Skin epidermis (tissue), 12 donors: ENCODE measurements around the gene HOXA6.

Source experiments
- H3K27ac ChIP-seq, 21 experiments: fragments of 200-600 bp; sonication (generic) in 11 of 21; one replicate each; pipeline ENCODE4 v1.5.0; 2020; ENCODE audit warnings: mild to moderate bottlenecking in 3 of 21, inconsistent platforms in 2 of 21, moderate library complexity in 2 of 21
- H3K4me3 ChIP-seq, 7 experiments: fragments of 200-600 bp; sonication (generic) in 2 of 7; one replicate each; pipeline ENCODE4 v1.5.0; 2020; ENCODE audit warnings: inconsistent platforms in 2 of 7, mild to moderate bottlenecking in 2 of 7, moderate library complexity in 1 of 7

HOXA6 gene

DNA sequence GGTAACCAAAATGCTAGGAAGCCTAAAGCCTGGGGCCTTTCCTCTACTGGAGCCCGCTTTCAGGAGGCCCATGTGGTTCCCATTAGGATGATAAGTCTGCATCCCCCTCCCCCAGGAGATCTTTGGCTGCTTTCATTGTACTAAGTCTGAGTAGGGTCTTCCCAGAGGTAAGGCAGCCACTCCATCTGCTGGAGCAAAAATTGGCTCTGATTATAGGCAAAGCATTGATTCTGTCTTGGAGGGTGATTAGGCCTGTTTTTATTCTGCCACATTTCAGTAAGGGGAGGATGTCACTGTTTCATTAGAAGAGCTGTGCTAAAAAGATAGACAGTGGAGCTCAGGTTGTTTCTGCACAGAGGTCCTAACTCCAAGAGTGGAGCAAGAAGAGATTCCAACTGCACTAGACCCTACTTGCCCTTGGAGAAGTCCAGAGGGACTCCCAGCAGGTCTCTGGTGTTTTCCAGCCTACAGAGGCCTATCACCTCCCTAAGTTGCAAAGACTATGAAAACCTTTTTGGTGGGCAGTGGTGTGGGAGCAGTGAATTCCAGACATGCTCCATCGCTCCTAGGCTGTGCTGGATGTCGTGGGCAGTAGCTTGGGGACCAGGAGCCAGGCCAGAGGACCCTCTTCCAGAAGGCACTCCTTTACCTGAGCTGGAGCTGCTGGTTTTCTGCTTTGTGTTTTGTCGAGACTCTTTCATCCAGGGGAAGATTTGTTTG lies 37.9 kb downstream of the HOXA6 start:
- H3K4me3 ChIP-seq = no peak overlapping the region

GRCh38 chr7:27108390-27109127 lies 39.0 kb downstream of the HOXA6 start:
- peak overlapping the region in 11 of 21 experiments; percentile 5 to 74 (median 54) for H3K27ac ChIP-seq
- H3K4me3 ChIP-seq = peak overlapping the region in 3 of 7 experiments; percentile 6 to 15 (median 13)

More for the DNA sequence above, 37.9 kb downstream of the HOXA6 start:
- peak overlapping the region in 2 of 21 experiments; percentile 50 to 66 for H3K27ac ChIP-seq

GRCh38 chr7:27107391-27108381 lies 39.9 kb downstream of the HOXA6 start:
- Histone ChIP-seq H3K4me3 (peak overlapping the region in 3 of 7 experiments; percentile 6 to 15 (median 13)), H3K27ac (peak overlapping the region in 11 of 21 experiments; percentile 5 to 74 (median 54))

DNA sequence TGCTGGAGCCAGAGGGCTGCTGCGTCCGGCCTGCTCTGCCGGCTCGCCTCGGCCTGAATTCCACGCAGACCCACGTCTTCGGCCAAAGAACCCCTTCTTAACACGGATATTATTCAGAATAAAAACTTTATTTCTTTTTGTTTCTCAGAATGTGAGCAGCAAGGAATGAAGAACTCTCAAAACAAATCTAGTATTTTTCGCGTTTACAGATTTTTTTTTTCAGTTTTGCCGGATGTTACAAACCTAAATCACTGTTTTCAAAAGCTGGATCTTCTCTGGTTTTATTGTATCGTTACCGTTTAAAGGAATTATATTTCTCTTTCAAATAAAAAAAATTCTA lies 40.7 kb downstream of the HOXA6 start:
- Histone ChIP-seq H3K4me3 (peak overlapping the region in 2 of 7 experiments; percentile 9 to 29), H3K27ac (peak overlapping the region in 5 of 21 experiments; percentile 8 to 74 (median 28))

DNA sequence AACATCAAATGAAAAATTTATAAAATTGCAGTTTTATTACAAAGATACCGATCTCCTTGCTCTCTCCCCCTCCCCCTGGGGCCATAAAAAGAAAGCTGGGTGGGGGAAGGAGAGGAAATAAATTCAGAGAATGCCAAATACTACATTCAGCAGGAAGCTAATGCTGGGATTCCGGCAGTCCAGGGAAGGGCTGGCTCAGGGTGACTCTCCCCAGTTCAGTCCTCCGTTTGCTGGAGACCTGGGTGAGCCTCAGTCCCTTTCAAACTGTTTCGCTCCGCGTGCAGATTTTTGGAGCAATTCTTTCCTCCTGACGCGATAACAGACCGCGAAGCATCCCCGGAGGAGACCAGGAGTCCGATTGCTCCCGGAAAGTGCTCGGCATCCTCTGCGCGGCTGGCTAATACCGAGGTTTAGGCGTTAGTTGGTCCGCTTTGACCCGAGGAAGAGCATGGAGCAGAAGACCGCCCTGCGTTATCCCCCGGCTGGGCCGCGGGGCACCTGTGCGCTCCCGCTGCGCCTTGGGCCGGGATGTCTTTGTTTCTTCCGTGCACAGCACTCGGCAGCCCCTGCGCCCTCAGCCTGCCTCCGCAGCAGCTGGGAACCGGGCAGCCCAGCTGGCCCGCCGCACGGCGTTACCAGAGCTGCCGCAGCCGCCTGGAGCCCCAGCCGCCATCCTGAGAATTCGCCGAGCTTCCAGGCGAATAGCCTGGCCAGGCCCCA lies 41.2 kb downstream of the HOXA6 start:
- peak overlapping the region in 6 of 21 experiments; percentile 8 to 74 (median 20) for H3K27ac ChIP-seq
- peak overlapping the region in 2 of 7 experiments; percentile 9 to 29 for H3K4me3 ChIP-seq

GRCh38 chr7:27105301-27106031 lies 42.1 kb downstream of the HOXA6 start:
- Histone ChIP-seq H3K4me3 (no peak overlapping the region), H3K27ac (peak overlapping the region in 1 of 21 experiments; percentile 74)

DNA sequence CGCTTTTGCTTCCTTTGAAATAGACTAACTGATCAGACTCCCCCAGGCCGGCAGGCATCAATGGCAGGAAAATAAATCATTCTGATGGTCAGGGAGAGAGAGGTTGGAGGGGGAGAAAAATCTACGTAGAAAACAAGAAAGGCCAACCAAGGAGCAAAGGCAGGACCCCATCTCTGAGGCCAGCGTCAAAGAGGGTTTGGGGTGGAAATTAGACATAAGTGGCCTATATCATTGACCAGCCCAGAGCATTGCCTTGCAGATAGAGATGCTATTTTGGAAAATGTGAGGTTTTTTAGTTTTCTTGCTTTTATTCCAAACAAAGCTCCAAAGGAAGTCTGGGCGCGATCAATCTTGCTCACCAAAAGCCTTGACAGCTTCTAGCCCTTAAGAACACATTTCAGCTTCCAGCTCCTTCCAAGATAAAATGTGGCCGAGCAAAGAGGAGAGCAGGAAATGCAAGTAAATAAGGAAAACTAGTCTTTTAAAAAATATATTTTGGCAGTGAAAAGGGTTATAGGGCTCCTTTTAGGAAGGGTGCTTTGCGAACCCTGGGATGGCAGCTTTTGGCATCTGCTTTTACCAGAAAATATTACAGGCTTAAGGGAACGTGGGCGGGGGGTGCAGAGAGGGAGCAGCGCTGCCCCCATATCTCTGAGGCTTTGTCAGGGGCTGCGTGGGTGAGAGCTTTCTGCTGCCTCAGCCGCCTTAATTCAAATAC lies 43.1 kb downstream of the HOXA6 start:
- peak overlapping the region in 1 of 21 experiments; percentile 69 for H3K27ac ChIP-seq
- no peak overlapping the region for H3K4me3 ChIP-seq

- Histone ChIP-seq H3K27ac (peak overlapping the region in 7 of 21 experiments; percentile 16 to 74 (median 46)), H3K4me3 (peak overlapping the region in 6 of 7 experiments; percentile 1 to 42 (median 14))
Observed at GRCh38 chr7:27103489-27104226, 43.9 kb downstream of the HOXA6 start.

DNA sequence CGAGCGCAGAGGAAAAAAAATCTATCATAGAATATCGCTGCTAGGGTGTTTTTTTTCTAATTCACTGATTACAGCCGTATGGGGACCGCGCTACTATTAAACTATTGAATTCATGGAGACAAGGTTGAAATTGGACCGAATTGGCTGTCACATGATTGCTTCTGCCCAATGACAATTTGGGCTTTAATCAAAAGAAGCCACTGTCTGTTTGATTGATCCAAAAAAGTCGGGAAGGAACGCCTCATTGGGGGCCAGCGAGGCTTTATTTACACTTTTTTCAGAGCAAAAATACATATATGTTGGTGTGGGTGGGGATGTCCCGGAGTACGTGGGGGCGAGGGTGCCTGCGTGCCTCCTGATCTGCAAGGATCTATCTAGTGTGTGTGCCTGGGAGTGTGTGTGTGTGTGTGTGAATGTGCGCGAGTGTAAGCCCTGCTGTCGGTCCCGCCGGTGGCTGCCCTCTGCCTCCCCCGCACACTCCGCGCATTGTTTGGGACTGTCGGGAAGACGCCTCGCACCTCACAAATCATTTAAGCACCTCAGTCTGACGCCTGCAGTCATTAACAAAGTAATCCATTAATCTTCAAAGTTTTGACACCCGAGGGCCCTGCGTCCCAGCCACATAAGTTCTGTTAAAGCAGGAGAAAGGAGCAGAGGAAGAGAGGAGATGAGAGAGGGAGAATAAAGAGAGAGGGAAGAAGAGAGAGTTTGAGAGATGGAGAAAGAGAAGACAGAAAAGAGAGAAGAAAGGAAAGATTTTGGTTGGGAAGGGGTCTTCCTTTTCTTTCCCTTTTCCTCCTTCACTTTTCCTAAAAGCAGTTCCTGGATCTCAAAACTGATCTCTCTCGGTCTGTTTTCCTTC lies 44.8 kb downstream of the HOXA6 start, which contains the start of gene HOXA2:
TSS of gene HOXA2 (minus strand) at position 103 of the 862 bp plus-strand sequence. CDS start 183 bp downstream, outside the sequence.
- Histone ChIP-seq H3K4me3 (peak within 1 kb of the TSS in 6 of 7 experiments; percentile 11 to 42 (median 30)), H3K27ac (peak within 1 kb of the TSS in 8 of 21 experiments; percentile 16 to 74 (median 66))

DNA sequence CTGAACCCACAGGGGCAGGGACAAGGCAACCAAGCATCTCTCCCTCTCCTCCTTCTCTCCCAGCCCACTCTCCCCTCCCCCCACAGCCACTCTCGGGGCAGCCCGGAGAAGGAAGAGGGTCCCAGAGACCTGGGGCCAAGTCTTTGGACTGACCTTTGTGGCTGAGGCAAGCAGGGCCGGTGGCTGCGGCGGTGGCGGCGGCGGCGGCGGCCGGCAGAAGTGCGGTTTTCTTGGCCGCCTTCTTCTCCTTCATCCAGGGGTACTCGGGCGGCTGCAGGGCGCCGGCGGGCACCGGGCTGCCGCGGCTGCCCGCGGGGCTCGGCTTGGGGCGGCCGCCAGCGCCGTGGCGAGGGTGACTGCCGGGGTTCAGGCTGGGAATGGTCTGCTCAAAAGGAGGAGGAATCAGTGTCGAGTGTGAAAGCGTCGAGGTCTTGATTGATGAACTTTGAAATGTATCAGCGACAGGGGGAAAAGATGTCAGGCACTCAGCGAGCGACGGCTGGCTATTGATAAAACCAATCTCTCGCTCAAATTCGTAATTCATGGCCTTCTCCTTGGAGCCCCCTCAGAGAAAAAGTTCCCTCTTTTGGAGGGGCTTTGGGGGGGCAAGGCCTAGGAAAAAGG lies 45.5 kb downstream of the HOXA6 start:
- peak overlapping the region in 6 of 7 experiments; percentile 0 to 42 (median 30) for H3K4me3 ChIP-seq
- H3K27ac ChIP-seq = peak overlapping the region in 6 of 21 experiments; percentile 41 to 74 (median 70)

GRCh38 chr7:27101171-27101956 lies 46.2 kb downstream of the HOXA6 start:
- H3K4me3 ChIP-seq = peak overlapping the region in 5 of 7 experiments; percentile 15 to 42 (median 32)
- peak overlapping the region in 6 of 21 experiments; percentile 26 to 74 (median 55) for H3K27ac ChIP-seq

DNA sequence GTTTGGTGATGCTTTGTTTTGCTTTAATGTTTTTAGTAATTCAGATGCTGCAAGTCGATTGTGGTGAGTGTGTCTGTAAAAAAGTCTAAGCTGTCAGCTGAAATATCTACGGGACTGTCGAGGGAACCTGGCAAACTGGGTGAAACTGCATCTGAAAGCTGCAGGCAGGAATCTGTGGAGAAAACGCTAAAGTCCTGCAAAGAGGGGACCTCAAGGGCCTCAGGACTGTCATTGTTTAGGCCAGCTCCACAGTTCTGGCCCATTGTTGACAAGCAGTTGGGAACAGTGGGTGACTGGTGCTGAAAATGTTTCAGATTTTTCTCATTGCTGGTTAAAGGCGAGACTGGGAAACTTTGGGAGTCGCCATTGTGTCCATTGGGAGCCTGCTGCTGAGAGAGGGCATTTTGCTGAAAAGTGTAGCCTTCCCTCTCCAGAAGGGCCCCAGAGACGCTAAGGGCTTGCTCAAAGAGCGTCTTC lies 46.8 kb downstream of the HOXA6 start:
- Histone ChIP-seq H3K27ac (peak overlapping the region in 6 of 21 experiments; percentile 25 to 74 (median 50)), H3K4me3 (peak overlapping the region in 3 of 7 experiments; percentile 29 to 42 (median 32))

- peak overlapping the region in 1 of 7 experiments; percentile 96 for H3K4me3 ChIP-seq
- H3K27ac ChIP-seq = peak overlapping the region in 1 of 21 experiments; percentile 6
Observed at GRCh38 chr7:27099453-27100370, 47.9 kb downstream of the HOXA6 start.
